ENCODE results near the gene TRIM63. TPM values are rescaled to one million over a fixed set of nuclear protein-coding genes. Genes with fewer than 3 reads are reported as not detected.

Gene TRIM63
- total and polyA plus RNA-seq, 2 of the 13 experiments (the other 11 are each of a cell fraction or from before 2014, with no cell fraction given), result not detected

DNA sequence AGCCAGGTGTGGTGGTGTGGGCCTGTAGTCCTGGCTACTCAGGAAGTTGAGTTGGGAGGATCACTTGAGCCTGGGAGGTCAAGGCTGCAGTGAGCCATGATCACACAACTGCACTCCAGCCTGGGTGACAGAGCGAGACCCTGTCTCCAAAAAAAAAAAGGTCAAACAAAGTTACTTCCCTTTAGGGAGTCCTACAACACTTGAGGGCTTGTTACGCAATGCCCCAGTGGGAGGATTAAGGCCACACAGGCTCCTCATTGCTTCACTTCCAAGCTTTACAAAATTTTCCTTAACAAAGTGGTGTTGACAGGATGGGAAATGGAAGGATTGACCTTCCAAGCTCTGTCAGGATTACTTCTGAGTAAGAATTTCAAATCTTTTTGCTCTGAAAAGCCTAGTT is 52.1 kb downstream of the TRIM63 start (continued):
- TF ChIP-seq, protein P1, sequence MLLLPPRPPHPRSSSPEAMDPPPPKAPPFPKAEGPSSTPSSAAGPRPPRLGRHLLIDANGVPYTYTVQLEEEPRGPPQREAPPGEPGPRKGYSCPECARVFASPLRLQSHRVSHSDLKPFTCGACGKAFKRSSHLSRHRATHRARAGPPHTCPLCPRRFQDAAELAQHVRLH (CRISPR knock-in tag; IDR thresholded peaks at IDR 0.05; ENCODE audit: borderline replicate concordance, low read depth), result no peak
- TF ChIP-seq SRSF9 (IDR thresholded peaks at IDR 0.05; ENCODE audit: borderline replicate concordance, insufficient read depth, low read depth, low read length, poor library complexity, severe bottlenecking) (no peak), CHD4 (IDR thresholded peaks at IDR 0.05; ENCODE audit: borderline replicate concordance, low read length) (no peak), ZNF180 (CRISPR knock-in tag; IDR thresholded peaks at IDR 0.05; ENCODE audit: borderline replicate concordance, low read depth) (no peak), TBX2 (CRISPR knock-in tag; IDR thresholded peaks at IDR 0.05; ENCODE audit: borderline replicate concordance) (no peak), SNAI1 (CRISPR knock-in tag; IDR thresholded peaks at IDR 0.05; ENCODE audit: borderline replicate concordance) (no peak), CBFB (CRISPR knock-in tag; IDR thresholded peaks at IDR 0.05) (no peak), SP2 (CRISPR knock-in tag; IDR thresholded peaks at IDR 0.05) (no peak), ZNF350 (CRISPR knock-in tag; IDR thresholded peaks at IDR 0.05; ENCODE audit: borderline replicate concordance, low read depth) (no peak), PHF20 (CRISPR knock-in tag; IDR thresholded peaks at IDR 0.05) (no peak), MEF2D (CRISPR knock-in tag; IDR thresholded peaks at IDR 0.05) (no peak), ZNF160 (CRISPR knock-in tag; IDR thresholded peaks at IDR 0.05) (no peak), ZNF121 (CRISPR knock-in tag; IDR thresholded peaks at IDR 0.05) (no peak), ZNF562 (CRISPR knock-in tag; IDR thresholded peaks at IDR 0.05; ENCODE audit: borderline replicate concordance) (no peak), FOXK1 (CRISPR knock-in tag; IDR thresholded peaks at IDR 0.05; ENCODE audit: borderline replicate concordance, low read depth) (no peak), MIER3 (CRISPR knock-in tag; IDR thresholded peaks at IDR 0.05; ENCODE audit: borderline replicate concordance) (peak; percentile 31; the same call in 1 of the 2 replicates), ZNF747 (CRISPR knock-in tag; IDR thresholded peaks at IDR 0.05; ENCODE audit: borderline replicate concordance) (no peak), ZBTB21 (CRISPR knock-in tag; IDR thresholded peaks at IDR 0.05) (no peak), SP140L (CRISPR knock-in tag; IDR thresholded peaks at IDR 0.05; ENCODE audit: borderline replicate concordance) (no peak), SP5 (CRISPR knock-in tag; IDR thresholded peaks at IDR 0.05; ENCODE audit: borderline replicate concordance, low read depth) (no peak), SIN3B (IDR thresholded peaks at IDR 0.05; ENCODE audit: low read length) (no peak), ONECUT2 (CRISPR knock-in tag; IDR thresholded peaks at IDR 0.05) (no peak), SNRNP70 (IDR thresholded peaks at IDR 0.05; ENCODE audit: low read depth, low read length) (no peak), TBL1XR1 (IDR thresholded peaks at IDR 0.05; ENCODE audit: borderline replicate concordance, low read length, partially characterized antibody) (no peak), SMYD3 (CRISPR knock-in tag; IDR thresholded peaks at IDR 0.05) (no peak)
- TF ChIP-seq, protein P2, sequence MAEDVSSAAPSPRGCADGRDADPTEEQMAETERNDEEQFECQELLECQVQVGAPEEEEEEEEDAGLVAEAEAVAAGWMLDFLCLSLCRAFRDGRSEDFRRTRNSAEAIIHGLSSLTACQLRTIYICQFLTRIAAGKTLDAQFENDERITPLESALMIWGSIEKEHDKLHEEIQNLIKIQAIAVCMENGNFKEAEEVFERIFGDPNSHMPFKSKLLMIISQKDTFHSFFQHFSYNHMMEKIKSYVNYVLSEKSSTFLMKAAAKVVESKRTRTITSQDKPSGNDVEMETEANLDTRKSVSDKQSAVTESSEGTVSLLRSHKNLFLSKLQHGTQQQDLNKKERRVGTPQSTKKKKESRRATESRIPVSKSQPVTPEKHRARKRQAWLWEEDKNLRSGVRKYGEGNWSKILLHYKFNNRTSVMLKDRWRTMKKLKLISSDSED (CRISPR knock-in tag; IDR thresholded peaks at IDR 0.05), result no peak
- TF ChIP-seq, protein P3, sequence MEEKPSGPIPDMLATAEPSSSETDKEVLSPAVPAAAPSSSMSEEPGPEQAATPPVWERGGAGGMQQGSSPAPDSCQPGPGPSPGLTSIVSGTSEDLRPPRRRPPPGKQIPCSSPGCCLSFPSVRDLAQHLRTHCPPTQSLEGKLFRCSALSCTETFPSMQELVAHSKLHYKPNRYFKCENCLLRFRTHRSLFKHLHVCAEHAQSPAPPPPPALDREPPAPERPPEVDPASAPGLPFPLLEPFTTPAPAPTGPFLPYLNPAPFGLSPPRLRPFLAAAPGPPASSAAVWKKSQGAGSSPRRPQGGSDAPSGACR (CRISPR knock-in tag; IDR thresholded peaks at IDR 0.05), result no peak
- TF ChIP-seq, protein P4, sequence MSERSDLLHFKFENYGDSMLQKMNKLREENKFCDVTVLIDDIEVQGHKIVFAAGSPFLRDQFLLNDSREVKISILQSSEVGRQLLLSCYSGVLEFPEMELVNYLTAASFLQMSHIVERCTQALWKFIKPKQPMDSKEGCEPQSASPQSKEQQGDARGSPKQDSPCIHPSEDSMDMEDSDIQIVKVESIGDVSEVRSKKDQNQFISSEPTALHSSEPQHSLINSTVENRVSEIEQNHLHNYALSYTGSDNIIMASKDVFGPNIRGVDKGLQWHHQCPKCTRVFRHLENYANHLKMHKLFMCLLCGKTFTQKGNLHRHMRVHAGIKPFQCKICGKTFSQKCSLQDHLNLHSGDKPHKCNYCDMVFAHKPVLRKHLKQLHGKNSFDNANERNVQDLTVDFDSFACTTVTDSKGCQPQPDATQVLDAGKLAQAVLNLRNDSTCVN (CRISPR knock-in tag; IDR thresholded peaks at IDR 0.05; ENCODE audit: borderline replicate concordance), result no peak
